DMS79 (cell line): ENCODE results near the gene SYNRG.
"Not testable (repeated sequence)": the region's sequence is repeated elsewhere in the genome, so short reads cannot be mapped to it uniquely, and the experiment has no call there.

Source experiments
- DNase-seq: peaks from one replicate; lab custom pipeline; 2025; lab: John Stamatoyannopoulos, UW

Gene SYNRG

DNA sequence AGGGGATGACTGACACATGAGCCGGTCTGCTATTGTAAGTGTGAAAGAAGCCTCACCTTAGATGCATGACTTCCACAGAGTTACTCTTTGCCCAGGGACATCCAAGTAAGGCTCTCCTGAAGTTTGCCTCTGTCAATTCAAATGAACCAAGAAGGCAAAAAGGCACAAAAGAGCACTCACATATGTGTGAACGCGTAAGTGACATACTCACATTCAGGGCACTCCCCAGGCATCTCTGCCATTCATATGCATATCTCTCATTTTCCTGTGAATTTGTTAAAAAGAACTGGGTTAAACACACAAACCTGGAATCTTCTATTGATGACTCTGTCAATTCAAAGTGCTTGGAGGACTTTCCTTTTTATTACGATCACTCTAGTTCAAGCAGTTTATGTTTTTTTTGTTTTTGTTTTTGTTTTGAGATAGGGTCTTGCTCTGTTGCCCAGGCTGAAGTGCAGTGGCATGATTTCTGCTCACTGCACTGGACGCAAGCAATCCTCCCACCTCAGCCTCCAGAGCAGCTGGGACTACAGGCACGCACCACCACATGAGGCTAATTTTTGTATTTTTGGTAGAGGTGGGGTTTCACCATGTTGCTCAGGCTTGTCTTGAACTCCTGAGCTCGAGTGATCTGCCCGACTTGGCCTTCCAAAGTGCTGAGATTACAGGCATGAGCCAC, 70.1 kb downstream of the SYNRG start:
- no peak for DNase-seq

DNA sequence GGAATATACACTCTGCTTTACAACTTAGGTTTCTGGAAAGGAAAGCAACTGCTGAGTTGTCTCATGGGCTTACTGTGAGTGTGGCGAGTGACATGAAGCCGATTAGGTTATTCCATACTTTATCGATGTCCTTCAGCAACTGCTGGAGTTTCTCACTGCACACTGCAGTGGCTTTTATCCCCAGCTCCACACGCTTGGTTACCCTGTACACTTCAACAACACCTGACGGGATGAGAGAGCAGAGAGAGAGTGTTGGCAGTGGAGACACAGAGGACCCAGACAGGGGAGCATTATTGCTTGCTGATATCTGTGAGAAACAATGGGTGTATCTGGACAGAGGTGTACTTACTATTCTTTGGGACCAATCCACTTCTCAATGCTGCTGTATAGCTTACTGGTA, 73.3 kb downstream of the SYNRG start:
- no peak for DNase-seq

DNA sequence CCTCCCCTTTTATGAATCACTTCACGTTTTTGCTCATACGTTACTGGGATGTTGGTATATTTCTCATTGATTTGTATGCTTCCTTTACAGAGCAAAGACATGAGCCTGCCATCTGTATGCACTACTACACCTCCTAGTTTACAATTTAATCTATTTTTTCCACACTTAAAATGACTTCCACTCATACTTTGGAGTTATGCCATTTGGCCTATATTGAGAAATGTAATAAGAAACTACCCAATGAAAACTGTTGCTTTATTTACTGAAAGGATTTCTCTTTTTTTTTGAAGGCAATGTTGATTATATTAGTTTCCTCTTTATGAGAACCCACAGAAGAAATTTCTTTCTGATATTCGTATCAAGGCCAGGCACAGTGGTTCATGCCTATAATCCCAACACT, 76.5 kb downstream of the SYNRG start:
- no peak for DNase-seq

DNA sequence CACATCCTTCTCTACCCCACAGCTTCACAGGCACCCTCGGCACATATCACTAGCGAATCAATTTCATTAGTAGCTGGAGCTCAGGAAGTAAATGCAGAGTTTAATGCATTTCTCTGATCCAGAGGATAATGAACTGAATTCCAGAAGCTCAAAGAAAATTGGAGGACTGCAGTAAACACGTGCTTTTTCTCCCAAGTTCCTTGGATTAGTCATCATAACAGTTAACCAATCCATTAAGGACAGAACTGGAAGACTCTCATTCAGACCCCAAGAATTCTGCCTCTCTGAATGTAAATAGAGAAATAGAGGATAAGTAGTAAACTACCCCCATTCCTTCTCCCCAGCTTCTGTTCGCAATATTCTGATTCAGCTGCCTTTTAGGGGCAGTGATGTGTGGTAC, 78.8 kb downstream of the SYNRG start:
- DNase-seq: no peak

DNA sequence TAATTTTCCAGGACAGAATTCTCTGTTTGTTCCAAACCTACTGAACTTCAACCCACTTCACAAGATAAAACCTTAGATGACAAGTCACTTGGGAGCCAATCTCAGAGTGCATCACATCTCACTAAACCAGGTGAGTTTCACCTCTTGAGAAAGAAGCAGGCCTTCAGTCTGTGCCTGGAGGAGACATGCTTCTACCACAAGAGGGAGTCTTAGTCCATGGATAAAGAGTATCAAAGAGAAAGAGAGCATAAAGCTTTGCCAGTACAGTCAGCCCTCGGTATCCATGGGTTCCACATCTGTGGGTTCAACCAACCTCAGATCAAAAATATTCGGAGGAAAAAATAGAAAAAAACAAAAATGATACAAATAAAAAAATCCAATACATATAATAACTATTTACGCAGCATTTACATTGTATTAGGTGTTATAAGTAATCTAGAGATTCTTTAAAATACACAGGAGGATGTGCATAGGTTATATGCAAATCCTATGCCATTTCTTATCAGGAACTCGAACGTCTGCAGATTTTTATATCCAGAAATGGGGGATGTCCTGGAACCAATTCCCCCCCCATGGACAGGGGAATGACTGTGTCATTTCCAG, 81.9 kb downstream of the SYNRG start:
- peak; percentile 21 for DNase-seq

DNA sequence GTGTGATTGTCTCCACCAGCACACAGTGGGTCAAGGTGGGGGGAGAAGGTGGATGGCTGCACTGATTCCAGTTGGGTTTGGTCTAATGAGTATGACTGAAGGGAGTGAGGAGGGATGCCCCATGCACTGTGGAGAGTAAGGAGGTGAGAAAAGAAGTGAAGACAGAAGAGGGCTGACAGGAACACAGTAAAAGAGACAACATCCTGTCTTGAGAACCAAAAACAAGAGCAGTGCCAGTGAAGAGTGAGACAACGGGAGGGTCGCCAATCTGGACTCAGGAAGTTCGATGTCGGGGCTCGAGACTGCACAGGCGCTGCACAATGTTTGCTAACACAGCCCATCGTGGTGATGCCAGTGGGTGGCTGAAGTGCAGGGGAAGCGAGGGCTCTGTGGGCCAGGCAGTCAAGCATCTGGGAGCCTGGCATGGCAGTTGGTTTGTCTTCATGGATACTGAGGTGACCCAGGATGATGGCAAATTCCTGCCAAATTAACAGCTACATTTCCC, 85.5 kb downstream of the SYNRG start:
- no peak for DNase-seq

DNA sequence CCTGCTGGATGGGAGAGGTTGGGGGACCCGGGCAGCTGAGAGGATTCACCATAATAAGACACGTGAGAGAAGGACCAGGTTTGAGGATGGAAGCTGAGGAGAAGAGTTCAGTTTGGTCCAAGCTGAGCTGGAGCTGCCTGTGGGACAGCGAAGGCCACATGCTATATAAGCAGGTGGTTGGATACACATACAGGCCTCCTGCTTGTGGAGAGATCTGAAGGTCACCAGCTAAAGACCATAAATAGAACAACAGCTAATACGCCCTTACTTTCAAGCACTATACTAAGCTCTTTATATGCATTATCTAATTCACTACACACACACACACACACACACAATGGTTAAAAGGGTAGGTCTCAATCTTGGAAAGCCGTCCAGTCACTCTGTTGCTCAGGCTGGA, 87.4 kb downstream of the SYNRG start:
- DNase-seq: no peak

DNA sequence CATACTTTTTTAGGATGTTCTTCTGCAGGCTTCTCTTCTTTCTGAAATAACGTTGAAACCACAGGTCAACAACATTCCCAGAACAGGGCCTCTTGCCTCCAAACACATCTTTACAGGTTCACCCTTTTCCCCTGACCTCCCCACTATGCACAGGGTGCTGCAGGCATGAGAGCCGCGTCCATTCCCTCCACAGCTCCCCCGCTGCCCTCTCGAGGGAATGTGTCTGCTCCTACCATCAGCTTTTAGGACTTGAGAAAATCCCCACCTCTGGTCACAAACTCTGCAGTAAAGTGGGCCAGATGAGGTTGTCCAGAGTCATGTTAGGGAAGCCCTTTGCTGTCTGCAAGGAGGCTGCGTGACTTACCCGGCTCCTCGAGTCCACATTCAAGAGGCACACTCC, 89.0 kb downstream of the SYNRG start:
- no peak for DNase-seq

DNA sequence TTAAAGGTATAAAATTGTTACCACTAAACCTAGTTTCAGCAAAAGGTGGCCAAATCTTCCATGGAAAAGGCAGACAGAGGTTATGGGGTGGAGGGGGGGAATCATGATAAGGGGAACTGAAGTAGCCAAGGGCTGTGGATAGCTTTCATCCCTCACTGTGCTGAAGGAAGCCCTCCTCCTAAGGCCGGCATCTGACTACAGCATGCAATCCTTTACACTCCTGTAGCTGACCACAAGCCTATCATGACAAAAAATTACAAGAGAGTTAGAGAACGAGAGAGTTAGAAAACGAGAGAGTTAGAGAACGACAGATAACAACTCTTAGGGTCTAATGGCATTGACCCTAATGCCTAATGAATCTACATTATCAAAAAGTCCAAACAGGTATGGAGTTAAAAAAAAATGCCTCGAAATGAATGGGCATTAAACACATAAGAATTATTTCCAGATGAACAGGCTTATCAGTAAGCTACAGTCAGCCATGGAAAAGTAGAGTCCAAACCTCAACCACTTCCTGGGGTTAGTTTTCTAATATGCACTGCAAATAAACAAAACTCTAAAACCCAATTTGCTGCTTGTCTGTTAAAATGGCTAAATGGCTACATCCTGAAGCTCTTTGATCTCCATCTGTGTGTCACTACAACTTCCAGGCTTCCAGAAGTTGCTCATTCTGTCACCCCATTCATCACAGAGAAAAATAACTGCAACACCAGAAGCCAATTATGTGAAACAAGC, 89.8 kb downstream of the SYNRG start:
- no peak for DNase-seq

DNA sequence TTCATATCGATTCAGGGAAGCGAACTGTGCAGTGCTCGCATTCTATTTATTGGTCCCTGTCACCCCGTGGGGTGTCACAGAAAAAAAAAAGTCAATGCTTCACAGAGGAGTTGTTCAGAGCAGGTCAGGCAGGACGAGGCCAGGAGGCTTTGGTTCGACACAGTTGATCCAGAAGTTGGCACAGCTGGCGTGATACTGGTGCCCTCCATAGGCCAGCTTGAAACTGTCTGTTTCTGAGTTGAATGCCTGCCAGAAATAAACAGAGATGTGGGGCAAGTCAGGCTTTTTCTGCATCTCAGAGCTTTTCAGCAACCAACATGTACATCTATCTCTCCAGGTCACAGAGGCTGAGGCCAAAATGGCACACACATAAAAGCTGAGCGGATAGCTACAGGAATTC, 90.4 kb downstream of the SYNRG start:
- DNase-seq: no peak

DNA sequence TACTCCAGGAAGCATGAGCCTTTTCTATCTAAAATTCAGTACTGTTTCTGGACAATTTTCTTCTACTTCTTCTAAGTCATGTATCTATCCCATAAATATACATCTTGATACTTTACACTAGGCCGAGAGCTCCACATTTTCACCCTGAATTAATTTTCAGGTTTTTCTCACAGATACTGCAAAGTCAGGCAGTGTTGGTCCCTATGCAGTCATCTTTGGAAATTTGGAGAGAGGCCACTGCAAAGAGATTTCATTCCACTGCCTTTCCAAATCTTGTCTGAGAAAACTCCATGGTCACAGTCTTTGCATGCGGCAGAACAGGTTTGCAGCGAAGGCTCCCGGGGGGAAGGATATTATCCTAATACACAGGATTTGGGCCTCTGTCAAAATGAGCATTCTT, 91.3 kb downstream of the SYNRG start:
- no peak for DNase-seq

DNA sequence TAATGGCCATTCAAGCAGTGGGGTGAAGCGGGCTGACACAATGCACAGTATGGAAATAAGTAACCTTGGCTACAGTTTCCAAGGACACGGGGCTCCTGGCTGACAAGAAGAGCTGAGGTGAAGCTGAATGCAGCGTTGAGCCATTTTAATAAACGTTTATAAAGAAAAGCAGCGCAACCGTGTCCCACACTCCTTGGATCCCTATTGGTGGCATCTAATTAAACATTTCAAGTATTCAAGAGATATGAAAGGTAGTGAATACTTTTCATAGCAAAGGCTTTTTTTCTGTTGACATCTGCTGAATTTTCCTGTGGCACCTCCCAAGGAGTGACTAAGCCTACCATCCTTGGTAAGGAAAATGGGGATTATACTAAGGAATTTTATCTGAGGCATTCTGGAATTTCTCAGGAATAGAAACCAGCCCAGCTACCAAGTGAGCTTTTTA, 93.1 kb downstream of the SYNRG start:
- DNase-seq: peak; percentile 76

DNA sequence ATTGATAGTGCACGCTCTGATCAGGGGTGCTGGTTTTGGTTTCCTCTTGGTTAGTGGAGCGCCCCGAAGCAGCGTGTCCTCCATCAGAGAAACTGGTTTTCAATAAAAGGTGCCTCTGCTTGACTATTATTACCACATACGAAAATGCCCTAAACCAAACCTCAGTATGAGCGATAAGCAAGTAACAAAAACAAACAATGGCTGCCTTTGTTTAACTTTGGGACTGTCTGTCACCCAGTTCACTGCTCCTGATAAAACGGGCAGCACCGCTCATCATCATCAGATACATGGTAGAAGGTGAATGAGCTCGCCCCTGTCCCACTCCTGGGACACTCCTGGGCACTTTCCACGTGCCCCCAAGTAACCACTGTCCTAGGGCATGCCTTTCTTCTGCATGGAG, 95.5 kb downstream of the SYNRG start:
- DNase-seq: no peak

DNA sequence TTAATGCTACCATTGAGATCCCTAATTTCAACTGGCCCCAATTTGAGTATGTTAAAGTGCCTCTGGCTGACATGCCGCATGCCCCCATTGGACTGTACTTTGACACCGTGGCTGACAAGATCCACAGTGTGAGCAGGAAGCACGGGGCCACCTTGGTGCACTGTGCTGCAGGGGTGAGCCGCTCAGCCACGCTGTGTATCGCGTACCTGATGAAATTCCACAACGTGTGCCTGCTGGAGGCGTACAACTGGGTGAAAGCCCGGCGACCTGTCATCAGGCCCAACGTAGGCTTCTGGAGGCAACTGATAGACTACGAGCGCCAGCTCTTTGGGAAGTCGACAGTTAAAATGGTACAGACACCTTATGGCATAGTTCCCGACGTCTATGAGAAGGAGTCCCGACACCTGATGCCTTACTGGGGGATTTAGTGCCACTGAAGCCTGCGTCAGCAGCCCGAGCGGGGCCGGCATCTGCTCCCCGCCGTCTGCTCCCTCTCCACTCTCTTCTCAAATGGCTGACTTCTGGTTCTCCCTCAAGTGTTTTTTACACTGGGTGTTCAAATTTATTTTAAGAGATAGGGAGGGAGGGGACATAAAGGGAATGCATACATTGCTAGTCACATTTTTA, 96.7 kb downstream of the SYNRG start:
- DNase-seq: no peak

DNA sequence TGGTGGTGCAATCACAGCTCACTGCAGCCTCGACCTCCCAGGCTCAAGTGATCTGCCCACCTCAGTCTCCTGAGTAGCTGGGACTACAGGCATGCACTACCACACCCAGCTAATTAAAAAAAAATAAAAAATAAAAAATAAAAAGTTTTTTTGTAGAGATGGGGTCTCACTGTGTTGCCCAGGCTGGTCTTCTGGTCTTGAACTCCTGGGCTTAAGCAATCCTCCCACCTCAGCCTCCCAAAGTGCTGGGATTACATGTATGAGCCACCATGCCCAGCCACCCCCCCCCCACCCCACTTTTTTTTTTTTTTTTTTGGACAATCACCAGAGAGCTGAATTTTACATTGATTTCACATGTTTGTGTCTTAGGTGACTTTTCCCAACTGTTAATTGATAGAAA, 97.6 kb downstream of the SYNRG start:
- DNase-seq: not testable (repeated sequence)

DNA sequence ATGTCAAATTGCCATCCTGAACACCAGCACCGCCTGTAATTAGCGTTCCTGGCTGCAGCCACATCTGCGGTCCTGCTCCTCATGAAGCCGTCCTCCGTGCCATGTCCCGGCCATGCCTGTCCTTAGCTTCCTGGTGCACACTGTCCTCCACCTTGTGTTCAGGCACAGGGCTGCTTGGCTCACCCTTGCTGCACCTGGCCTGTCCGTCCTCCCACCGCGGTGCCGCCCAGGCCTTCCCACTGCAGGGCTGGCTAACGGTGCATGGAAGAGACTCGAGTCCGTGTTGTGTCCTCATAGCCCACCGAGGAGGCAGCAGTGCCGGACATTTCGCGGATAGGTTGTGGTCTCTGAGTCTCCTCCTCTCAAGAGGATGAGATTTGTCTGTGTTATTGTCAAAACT, 99.2 kb downstream of the SYNRG start:
- DNase-seq: no peak

DNA sequence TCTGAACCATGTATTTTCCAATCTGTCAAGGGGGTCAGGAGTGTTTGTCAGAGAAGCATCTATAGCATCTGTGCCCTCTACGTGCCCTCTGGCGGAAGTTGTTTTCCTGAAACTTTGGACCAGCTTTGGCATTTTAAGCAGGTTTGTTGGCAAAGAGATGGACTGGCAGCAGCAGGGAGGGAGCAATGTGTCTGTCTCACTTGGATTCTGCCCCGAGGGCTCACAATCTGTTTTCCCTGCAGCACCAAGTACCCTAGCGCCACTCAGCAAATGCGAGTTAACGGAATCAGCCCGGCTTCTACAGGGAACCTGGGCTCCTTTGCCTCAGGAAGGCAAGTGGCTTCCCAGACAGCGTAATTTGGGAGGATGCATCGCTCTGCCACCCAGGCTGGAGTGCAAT, 102.1 kb downstream of the SYNRG start:
- no peak for DNase-seq

DNA sequence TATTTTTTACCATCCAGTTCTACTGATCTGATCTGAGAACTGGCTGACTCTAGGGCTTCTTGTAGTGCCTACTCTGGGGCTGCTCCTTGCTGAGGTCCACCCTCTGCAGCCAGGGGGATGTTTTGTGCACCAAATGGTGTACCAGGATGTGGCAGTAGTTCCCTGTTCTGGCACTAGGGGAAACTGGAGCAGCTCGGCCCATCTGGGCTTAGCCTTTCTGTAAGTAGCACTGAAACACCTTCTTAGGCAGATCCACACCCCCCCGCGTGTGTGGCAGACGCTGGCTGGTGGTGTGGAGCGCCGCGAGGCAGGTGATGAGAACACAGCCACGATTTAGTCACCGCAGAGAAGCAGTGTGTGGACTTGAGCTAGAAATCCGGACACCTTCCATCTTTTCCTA, 102.5 kb downstream of the SYNRG start:
- no peak for DNase-seq

DNA sequence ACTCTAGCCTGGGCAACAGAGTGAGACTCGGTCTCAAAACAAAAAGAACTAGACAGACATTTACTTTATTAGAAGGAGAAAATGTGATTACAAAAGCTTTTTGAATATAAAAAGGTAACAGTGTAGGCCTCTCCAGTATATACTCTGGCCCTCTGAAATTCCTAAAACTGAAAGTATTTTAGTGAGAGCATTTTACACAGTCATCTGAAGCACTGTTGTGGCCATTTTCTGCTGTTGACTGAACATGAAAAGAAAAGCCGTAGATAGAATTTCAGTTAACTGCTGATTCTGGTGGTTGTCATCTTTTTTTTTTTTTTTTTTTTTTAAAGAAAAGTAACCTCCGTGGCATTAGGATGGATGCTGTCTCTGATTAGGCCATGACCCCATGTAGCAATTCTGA, 103.9 kb downstream of the SYNRG start:
- no peak for DNase-seq

DNA sequence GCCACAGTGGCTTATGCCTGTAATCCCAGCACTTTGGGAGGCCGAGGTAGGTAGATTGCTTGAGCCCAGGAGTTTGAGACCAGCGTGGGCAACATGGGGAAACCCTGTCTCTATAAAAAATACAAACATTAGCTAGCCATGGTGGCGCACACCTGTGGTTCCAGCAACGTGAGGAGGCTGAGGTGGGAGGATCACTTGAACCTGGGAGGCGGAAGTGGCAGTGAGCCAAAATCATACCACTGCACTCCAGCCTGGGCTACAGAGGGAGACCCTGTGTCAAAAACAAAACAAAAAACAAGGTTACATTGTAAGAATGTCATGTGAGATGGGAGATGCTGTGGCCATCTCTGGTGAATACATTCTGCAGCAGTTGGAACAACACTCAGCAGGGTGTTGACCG, 106.1 kb downstream of the SYNRG start:
- DNase-seq: no peak

DNA sequence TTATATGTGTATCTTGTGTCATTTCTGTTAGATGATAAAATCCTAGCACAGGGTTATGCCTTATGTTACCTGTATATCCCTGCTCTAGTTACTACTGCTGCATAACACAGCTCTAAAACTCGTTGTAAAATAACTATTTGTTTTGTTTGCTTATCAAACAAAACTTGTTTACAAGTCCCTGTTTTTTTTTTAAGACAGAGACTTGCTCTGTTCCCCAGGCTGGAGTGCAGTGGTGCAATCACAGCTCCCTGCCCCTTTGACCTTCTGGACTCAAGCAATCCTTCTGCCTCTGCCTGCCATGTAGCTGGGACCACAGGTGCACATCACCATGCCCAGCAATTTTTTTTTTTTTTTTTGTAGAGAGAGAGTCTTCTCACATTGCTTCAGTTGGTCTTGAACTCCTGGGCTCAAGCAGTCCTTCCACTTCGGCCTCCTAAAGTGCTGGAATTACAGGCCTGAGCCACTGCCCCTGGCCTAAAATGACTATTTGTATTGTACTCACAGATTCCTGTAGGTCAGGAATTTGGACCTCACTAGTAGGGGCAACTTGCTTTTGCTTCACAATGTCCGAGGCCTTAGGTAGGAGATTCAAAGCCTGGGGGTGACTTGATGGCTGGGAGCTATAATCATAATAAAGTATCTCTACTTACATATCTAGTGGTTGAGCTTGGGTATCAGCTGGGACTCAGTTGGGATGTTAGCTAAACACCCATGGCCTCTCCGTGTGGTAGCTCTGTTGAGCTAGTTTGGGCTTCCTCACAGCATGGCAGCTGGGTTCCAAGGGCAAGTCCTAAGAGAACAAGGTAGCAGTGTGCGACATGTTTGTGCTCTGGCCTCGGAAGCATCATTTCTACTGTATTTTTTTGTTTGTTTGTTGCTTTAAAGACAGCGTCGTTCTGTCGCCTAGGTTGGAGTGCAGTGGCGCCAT, 106.9 kb downstream of the SYNRG start:
- DNase-seq: no peak

DNA sequence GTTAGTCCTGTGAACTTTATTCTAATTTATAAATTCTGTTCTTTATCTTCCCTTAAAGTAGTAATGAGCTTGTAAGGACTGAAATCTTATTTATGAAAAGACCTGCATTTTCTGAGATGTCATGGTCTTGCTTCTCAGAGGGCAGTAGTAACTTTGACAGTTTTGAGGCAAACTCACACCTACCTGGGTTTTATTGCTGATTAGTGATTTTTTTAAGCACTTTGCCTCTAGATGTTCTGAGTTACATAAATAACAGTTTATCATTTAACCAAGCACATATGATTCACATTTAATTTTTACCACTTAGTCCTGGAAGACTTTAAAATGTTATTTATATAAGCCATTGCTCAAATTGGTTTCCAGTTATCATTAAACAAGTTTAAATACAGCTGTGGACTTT, 108.8 kb downstream of the SYNRG start:
- DNase-seq: no peak
